OCI-LY3 (cell line): ENCODE results near the gene LMTK3.
"Not testable (repeated sequence)": the region's sequence is repeated elsewhere in the genome, so short reads cannot be mapped to it uniquely, and the experiment has no call there.

Experiments
- H2AFZ ChIP-seq: fragments of 200-600, 300-600 bp; shearing (Covaris generic); 2 replicates; pipeline ENCODE4 v1.6.0; 2014; ENCODE audit warnings: antibody characterized with exemption, low read depth, low read length
- H3K27ac ChIP-seq: fragments of 200-600, 300-600 bp; sonication (generic); 2 replicates; pipeline ENCODE4 v1.5.1; 2014; ENCODE audit warnings: mild to moderate bottlenecking, low read length, moderate library complexity, mixed read lengths
- H3K27me3 ChIP-seq: fragments of 200-600, 300-600 bp; sonication (generic); 2 replicates; pipeline ENCODE4 v1.6.1; 2014; ENCODE audit warnings: low read depth, low read length, mixed read lengths
- H3K36me3 ChIP-seq: fragments of 200-600, 300-600 bp; sonication (generic); replicated peaks from 2 replicates; pipeline ENCODE3; 2014; ENCODE audit warnings: low read depth, low read length, mixed read lengths
- H3K4me1 ChIP-seq: fragments of 300-600, 200-600 bp; sonication (generic); 2 replicates; pipeline ENCODE4 v1.6.1; 2014; ENCODE audit warnings: low read length, mixed read lengths
- H3K4me2 ChIP-seq: fragments of 200-600, 300-600 bp; sonication (generic); 2 replicates; pipeline ENCODE4 v1.6.1; 2014; ENCODE audit warnings: low read length, mixed read lengths
- H3K4me3 ChIP-seq: fragments of 300-600, 200-600 bp; sonication (generic); 2 replicates; pipeline ENCODE4 v1.5.1; 2014; ENCODE audit warnings: antibody characterized with exemption, mild to moderate bottlenecking, low read length, moderate library complexity
- H3K79me2 ChIP-seq: fragments of 300-600, 200-600 bp; shearing (Covaris generic); 2 replicates; pipeline ENCODE4 v1.6.1; 2014; ENCODE audit warnings: mild to moderate bottlenecking, low read length, mixed read lengths
- H3K9ac ChIP-seq: fragments of 300-600, 200-600 bp; shearing (Covaris generic); 2 replicates; pipeline ENCODE4 v1.6.0; 2014; ENCODE audit warnings: mild to moderate bottlenecking, low read length, moderate library complexity
- H3K9me3 ChIP-seq: fragments of 200-600, 300-600 bp; shearing (Covaris generic); 2 replicates; pipeline ENCODE4 v1.6.1; 2014; ENCODE audit warnings: low read length, mixed read lengths; ENCODE audit not compliant: insufficient read depth
- H4K20me1 ChIP-seq: fragments of 200-600, 300-600 bp; sonication (generic); 2 replicates; pipeline ENCODE4 v1.6.1; 2016; ENCODE audit warnings: low read length, mixed read lengths; ENCODE audit not compliant: insufficient read depth
- EZH2phosphoT487 ChIP-seq: fragments of 200-600 bp; shearing (Covaris generic); IDR thresholded peaks from 2 replicates; pipeline ENCODE4 v1.6.1; 2018; ENCODE audit warnings: antibody characterized with exemption, mixed run types, low read depth
- TF ChIP-seq, protein P1 (sequence below): fragments of 200-600, 300-600 bp; sonication (generic); IDR thresholded peaks from 2 replicates; pipeline ENCODE4 v1.5.1; 2014; ENCODE audit warnings: antibody characterized with exemption, low read length, low read depth

The LMTK3 gene

DNA sequence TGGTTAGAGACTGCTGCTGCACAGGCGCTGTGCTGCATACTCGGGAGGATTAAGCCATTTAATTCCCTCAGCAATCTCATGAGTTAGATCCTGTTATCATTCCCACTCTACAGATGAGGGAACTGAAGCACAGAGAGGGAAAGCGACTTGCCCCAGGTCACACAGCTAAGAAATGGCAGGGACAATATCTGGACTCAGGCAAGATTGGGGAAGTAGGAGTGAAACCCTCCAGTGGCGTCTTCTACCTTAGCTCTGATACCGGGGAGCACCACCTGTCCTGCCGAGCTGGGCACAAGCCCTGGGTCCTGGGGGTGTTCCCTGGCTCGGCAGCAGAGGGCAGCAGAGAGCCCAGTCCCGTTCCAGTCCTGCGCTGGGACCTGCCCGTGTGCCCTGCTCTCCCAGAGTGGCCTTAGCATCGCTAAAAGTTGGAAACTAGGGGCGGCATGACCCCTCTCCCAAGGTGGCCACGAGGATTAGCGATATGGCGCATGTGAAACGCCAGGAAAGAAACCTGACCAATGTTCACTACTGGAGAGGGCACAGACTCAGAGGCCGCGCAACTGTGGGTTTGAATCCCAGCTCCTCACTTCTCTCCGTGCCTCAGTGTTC is 21.9 kb downstream of the LMTK3 start:
- H4K20me1 ChIP-seq, result no peaks in the 10 kb centered on the region
- no peak overlapping the region for H2AFZ ChIP-seq
- peak overlapping the region; percentile 69; the same call in 1 of the 2 replicates for H3K4me3 ChIP-seq
- H3K79me2 ChIP-seq, result no peaks in the 10 kb centered on the region
- H3K27me3 ChIP-seq, result no peaks in the 10 kb centered on the region
- no peak overlapping the region for H3K9ac ChIP-seq
- H3K4me1 ChIP-seq, result peaks cover 25% of the 10 kb centered on the region
- no peaks in the 10 kb centered on the region for H3K36me3 ChIP-seq
- peak overlapping the region; percentile 81 for H3K4me2 ChIP-seq
- no peak overlapping the region for H3K27ac ChIP-seq
- TF ChIP-seq, protein P1, sequence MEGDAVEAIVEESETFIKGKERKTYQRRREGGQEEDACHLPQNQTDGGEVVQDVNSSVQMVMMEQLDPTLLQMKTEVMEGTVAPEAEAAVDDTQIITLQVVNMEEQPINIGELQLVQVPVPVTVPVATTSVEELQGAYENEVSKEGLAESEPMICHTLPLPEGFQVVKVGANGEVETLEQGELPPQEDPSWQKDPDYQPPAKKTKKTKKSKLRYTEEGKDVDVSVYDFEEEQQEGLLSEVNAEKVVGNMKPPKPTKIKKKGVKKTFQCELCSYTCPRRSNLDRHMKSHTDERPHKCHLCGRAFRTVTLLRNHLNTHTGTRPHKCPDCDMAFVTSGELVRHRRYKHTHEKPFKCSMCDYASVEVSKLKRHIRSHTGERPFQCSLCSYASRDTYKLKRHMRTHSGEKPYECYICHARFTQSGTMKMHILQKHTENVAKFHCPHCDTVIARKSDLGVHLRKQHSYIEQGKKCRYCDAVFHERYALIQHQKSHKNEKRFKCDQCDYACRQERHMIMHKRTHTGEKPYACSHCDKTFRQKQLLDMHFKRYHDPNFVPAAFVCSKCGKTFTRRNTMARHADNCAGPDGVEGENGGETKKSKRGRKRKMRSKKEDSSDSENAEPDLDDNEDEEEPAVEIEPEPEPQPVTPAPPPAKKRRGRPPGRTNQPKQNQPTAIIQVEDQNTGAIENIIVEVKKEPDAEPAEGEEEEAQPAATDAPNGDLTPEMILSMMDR, result peak; percentile 92
- no peak for TF ChIP-seq EZH2phosphoT487
- H3K9me3 ChIP-seq, result no peaks in the 10 kb centered on the region

DNA sequence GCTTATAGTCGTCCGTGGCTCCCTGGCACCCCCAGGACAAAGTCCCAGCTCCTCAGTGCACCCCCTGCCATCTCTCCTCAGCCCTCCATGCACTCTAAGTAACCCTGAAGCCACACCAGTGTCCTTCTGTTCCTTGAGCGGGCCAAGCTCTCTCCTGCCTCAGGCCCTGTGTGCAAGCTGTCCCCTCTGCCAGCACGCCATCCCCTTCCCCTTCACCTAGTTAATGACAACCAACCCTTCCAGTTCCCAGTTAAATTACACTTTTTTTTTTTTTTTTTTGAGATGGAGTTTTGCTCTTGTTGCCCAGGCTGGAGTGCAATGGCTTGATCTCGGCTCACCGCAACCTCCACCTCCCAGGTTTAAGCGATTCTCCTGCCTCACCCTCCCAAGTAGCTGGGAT is 23.2 kb downstream of the LMTK3 start:
- H3K79me2 ChIP-seq, H3K27ac ChIP-seq, H3K36me3 ChIP-seq, H2AFZ ChIP-seq, H4K20me1 ChIP-seq, H3K9ac ChIP-seq, H3K4me2 ChIP-seq, H3K27me3 ChIP-seq, H3K4me3 ChIP-seq, H3K9me3 ChIP-seq: not testable (repeated sequence)
- H3K4me1 ChIP-seq, result peaks cover 25% of the 10 kb centered on the region

DNA sequence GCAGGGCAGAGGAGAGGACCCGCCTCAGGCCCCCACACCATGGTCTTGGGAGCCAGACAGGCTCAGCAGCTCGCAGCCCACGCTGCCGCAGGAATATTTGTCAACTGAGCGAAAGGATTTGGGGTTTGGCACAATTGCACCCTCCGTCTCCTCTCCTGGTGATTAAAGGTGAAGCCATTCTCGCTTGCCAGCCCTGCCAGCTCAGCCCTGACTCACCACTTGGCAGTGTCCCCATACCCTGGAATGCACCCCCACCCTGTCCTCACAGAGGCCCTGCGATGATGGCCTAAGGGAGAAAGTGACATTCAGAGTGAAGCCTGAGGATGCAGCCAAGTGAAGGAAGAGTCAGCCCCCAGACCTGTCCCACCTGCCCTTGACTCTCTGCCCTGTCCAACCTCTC is 23.7 kb downstream of the LMTK3 start:
- no peak overlapping the region for H3K9ac ChIP-seq
- H3K4me2 ChIP-seq, result no peak overlapping the region
- H3K9me3 ChIP-seq, result no peaks in the 10 kb centered on the region

DNA sequence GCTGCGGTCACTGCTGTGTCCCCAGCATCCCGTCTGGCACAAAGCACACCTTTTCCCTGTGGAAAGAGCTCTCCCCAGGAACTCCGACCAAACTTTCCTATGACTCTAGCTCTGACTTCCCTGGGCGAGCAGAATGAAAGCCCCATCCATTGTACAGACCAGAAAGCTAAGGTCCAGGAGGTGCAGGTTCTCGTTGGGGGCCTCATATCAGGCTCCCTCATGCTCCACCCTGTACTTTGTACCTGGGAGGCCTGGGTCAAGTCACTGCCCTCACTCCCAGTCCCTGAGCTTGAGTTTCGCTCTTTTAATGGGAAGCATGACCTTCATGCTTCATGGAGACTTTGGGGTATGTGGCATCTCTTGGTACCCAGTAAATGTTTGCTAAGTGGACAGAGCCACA is 24.1 kb downstream of the LMTK3 start:
- Histone ChIP-seq H3K27me3 (no peaks in the 10 kb centered on the region), H2AFZ (no peak overlapping the region), H3K4me2 (no peak overlapping the region), H4K20me1 (no peaks in the 10 kb centered on the region), H3K4me3 (no peak overlapping the region), H3K4me1 (peaks cover 21% of the 10 kb centered on the region), H3K79me2 (no peaks in the 10 kb centered on the region), H3K36me3 (no peaks in the 10 kb centered on the region), H3K9ac (no peak overlapping the region), H3K9me3 (no peaks in the 10 kb centered on the region), H3K27ac (no peak overlapping the region)
- TF ChIP-seq, protein P1, result no peak
- TF ChIP-seq EZH2phosphoT487, result no peak

More for the DNA sequence above, 23.7 kb downstream of the LMTK3 start:
- no peak for TF ChIP-seq EZH2phosphoT487
- Histone ChIP-seq H3K4me1 (peaks cover 24% of the 10 kb centered on the region), H3K79me2 (no peaks in the 10 kb centered on the region), H3K36me3 (no peaks in the 10 kb centered on the region), H3K27ac (no peak overlapping the region), H3K4me3 (no peak overlapping the region), H4K20me1 (no peaks in the 10 kb centered on the region), H3K27me3 (no peaks in the 10 kb centered on the region), H2AFZ (no peak overlapping the region)

DNA sequence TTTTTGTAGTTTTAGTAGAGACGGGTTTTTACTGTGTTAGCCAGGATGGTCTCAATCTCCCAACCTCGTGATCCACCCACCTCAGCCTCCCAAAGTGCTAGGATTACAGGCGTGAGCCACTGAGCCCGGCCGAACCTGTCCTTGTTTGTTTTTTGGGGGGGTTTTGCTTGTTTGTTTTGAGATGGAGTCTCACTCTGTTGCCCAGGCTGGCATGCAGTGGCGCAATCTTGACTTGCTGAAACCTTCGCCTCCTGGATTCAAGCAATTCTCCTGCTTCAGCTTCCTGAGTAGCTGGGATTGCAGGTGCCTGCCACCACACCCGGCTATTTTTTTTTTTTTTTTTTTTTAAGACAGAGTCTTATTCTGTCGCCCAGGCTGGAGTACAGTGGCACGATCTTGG is 24.9 kb downstream of the LMTK3 start:
- H3K36me3 ChIP-seq, H2AFZ ChIP-seq, H3K79me2 ChIP-seq, H3K27ac ChIP-seq, H3K9me3 ChIP-seq, H3K4me3 ChIP-seq, H3K9ac ChIP-seq, H3K4me2 ChIP-seq, H4K20me1 ChIP-seq, H3K27me3 ChIP-seq: not testable (repeated sequence)
- H3K4me1 ChIP-seq, result peaks cover 21% of the 10 kb centered on the region
